Uterus (tissue), 4 donors: ENCODE results near the gene TMA7B. TPM values are rescaled to one million over a fixed set of nuclear protein-coding genes. Genes with fewer than 3 reads are reported as not detected.
"Not testable (repeated sequence)": the region's sequence is repeated elsewhere in the genome, so short reads cannot be mapped to it uniquely, and the experiment has no call there.

Experiments
- DNase-seq, 2 donors: peaks; one replicate each; pipeline ENCODE4 v3.0.0-alpha.2; 2019 to 2020
- H3K27ac ChIP-seq, 2 donors: fragments of 200-600 bp; sonication (generic); 1 replicate in 1 of 2; 2 replicates in 1 of 2; pipeline ENCODE4 v1.5.1; 2016 to 2018
- H3K27me3 ChIP-seq, 2 donors: fragments of 200-600 bp; sonication (generic); one replicate each; pipeline ENCODE4 v1.5.1; 2018 to 2019; ENCODE audit warnings: control low read depth in 1 of 2
- H3K36me3 ChIP-seq, 2 donors: fragments of 200-600 bp; sonication (generic); one replicate each; pipeline ENCODE4 v1.5.1; 2019; ENCODE audit warnings: control low read depth in 1 of 2
- H3K4me1 ChIP-seq, 2 donors: fragments of 200-600 bp; sonication (generic); one replicate each; pipeline ENCODE4 v1.5.1; 2018 to 2019; ENCODE audit warnings: control low read depth in 1 of 2
- H3K4me3 ChIP-seq, 2 donors: fragments of 200-600 bp; sonication (generic); 1 replicate in 1 of 2; 2 replicates in 1 of 2; pipeline ENCODE4 v1.5.1; 2018 to 2019; ENCODE audit warnings: mild to moderate bottlenecking in 1 of 2
- H3K9me3 ChIP-seq, 2 donors: fragments of 200-600 bp; sonication (generic); one replicate each; pipeline ENCODE4 v1.5.1; 2019; ENCODE audit warnings: control low read depth in 1 of 2
- CTCF ChIP-seq, 4 experiments: fragments of 200-600 bp in 2 of 4; fragments of 450-650 bp in 2 of 4; sonication (generic) in 2 of 4; IDR thresholded peaks; one replicate each; pipeline ENCODE4 v1.5.1; 2016 to 2019; ENCODE audit warnings: antibody characterized with exemption in 4 of 4, mild to moderate bottlenecking in 2 of 4, moderate library complexity in 1 of 4
- POLR2A ChIP-seq, 2 donors: fragments of 450-650 bp; IDR thresholded peaks; one replicate each; pipeline ENCODE4 v1.6.1; 2016; ENCODE audit warnings: antibody characterized with exemption in 2 of 2, mild to moderate bottlenecking in 1 of 2, moderate library complexity in 1 of 2
- intact Hi-C: fragments of 100-400 bp; cut with DNase I; formaldehyde crosslinking; loops from one replicate; pipeline ENCODE4 v1.15.1; 2023; ENCODE audit warnings: low total_unique reads
- total RNA-seq, 4 donors: library from RNA; depleted of rRNA in 3 of 4; stranded (reverse); fragments of >200 nt in 3 of 4; gene quantifications; one replicate each; pipeline versions ENCODE4 v1.1.0 to v1.2.4, GENCODE V29; 2014 to 2023
- donor health status: DM: yes; HTN: yes; CAD: no.

Gene TMA7B
- total RNA-seq, 4 donors from 2014 or later = not detected

- H3K27ac ChIP-seq = no peak overlapping the region
- no peak for DNase-seq
- intact Hi-C loops = no loop called here
- no peaks in the 10 kb centered on the region for H3K9me3 ChIP-seq
- no peaks in the 10 kb centered on the region for H3K4me1 ChIP-seq
- TF ChIP-seq CTCF (IDR thresholded peaks at IDR 0.05) = no peak
- no peak for TF ChIP-seq POLR2A (IDR thresholded peaks at IDR 0.05)
- H3K4me3 ChIP-seq = no peak overlapping the region
- H3K36me3 ChIP-seq = no peaks in the 10 kb centered on the region
- no peaks in the 10 kb centered on the region for H3K27me3 ChIP-seq
Observed at GRCh38 chr22:39947220-39948216, 12.7 kb upstream of the TMA7B start.

GRCh38 chr22:39949964-39950737, 10.0 kb upstream of the TMA7B start:
- no peak for DNase-seq
- intact Hi-C loops = no loop called here
- TF ChIP-seq POLR2A (IDR thresholded peaks at IDR 0.05) = no peak
- TF ChIP-seq CTCF (IDR thresholded peaks at IDR 0.05) = no peak
- Histone ChIP-seq H3K27me3 (no peaks in the 10 kb centered on the region), H3K9me3 (no peaks in the 10 kb centered on the region), H3K4me3 (no peak overlapping the region), H3K4me1 (no peaks in the 10 kb centered on the region), H3K27ac (no peak overlapping the region), H3K36me3 (no peaks in the 10 kb centered on the region)

- H3K27ac ChIP-seq, H3K9me3 ChIP-seq, H3K4me3 ChIP-seq, H3K27me3 ChIP-seq, H3K4me1 ChIP-seq, intact Hi-C loops, H3K36me3 ChIP-seq, DNase-seq: not testable (repeated sequence)
Observed at GRCh38 chr22:39951603-39952293, 8.4 kb upstream of the TMA7B start.

GRCh38 chr22:39952347-39952746, 7.8 kb upstream of the TMA7B start:
- H3K27me3 ChIP-seq = no peaks in the 10 kb centered on the region
- H3K4me1 ChIP-seq = no peaks in the 10 kb centered on the region
- H3K27ac ChIP-seq = no peak overlapping the region
- no peaks in the 10 kb centered on the region for H3K36me3 ChIP-seq
- intact Hi-C loops = no loop called here
- TF ChIP-seq POLR2A (IDR thresholded peaks at IDR 0.05) (no peak), CTCF (IDR thresholded peaks at IDR 0.05) (no peak)
- no peak for DNase-seq
- no peak overlapping the region for H3K4me3 ChIP-seq
- H3K9me3 ChIP-seq = no peaks in the 10 kb centered on the region

GRCh38 chr22:39953101-39953500, 7.1 kb upstream of the TMA7B start:
- no peak overlapping the region for H3K27ac ChIP-seq
- H3K36me3 ChIP-seq = no peaks in the 10 kb centered on the region
- H3K4me1 ChIP-seq = no peaks in the 10 kb centered on the region
- intact Hi-C loops = no loop called here
- H3K27me3 ChIP-seq = no peaks in the 10 kb centered on the region
- TF ChIP-seq POLR2A (IDR thresholded peaks at IDR 0.05) = no peak
- TF ChIP-seq CTCF (IDR thresholded peaks at IDR 0.05) = no peak
- DNase-seq = no peak
- no peaks in the 10 kb centered on the region for H3K9me3 ChIP-seq
- H3K4me3 ChIP-seq = no peak overlapping the region
